Measurements from ENCODE around the gene SGIP1. TPM values are rescaled to one million over a fixed set of nuclear protein-coding genes. Genes with fewer than 3 reads are reported as not detected.

Gene SGIP1
- total and polyA plus RNA-seq, 7 donors: 0.74 to 3.7 (median 1.0) TPM

GRCh38 chr1:66758241-66758755 is 224.3 kb downstream of the SGIP1 start:
- TF ChIP-seq CTCF (IDR thresholded peaks at IDR 0.05): no peak
- H3K4me3 ChIP-seq: no peak overlapping the region
- peak in 1 of 4 donors; percentile 32 for ATAC-seq
- peaks cover 0 to 4% (median 0%) of the 10 kb centered on the region in 3 donors for H3K27me3 ChIP-seq (ENCODE audit: insufficient read depth in 3 of 3, low read length in 2 of 3)
- no peak for DNase-seq
- no peaks in the 10 kb centered on the region for H3K9me3 ChIP-seq
- intact Hi-C loops (cut with DNase I): no loop called here
- WGBS, 3 donors: 38 to 42% (median 39%) methylated on average over 1 of the region's 1 CpG
- H3K36me3 ChIP-seq (ENCODE audit: insufficient read depth in 1 of 2, low read depth in 1 of 2): no peaks in the 10 kb centered on the region
- peaks cover 8% of the 10 kb centered on the region for H3K4me1 ChIP-seq
- H3K27ac ChIP-seq: no peak overlapping the region

DNA sequence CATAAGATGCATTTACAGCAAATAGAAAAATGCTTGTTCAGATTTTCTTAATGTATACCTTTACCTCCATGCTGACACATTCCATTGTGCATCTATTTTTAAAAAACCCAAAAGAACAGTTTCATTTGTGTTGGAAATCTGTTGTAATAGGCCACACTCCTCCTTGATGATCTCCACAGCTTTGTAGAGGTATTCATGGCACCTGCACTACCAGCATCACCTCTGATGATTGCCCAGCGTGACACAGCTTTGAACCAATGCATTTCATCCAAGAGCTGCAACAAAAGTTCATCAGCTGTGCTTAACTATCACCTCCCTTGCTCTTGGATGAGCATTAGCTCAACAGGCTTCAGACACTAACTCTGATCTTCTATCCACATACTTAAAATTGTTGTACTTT is 226.6 kb downstream of the SGIP1 start:
- no peak for DNase-seq
- Histone ChIP-seq H3K27me3 (ENCODE audit: insufficient read depth in 3 of 3, low read length in 2 of 3) (no peaks in the 10 kb centered on the region), H3K4me3 (no peak overlapping the region), H3K4me1 (peaks cover 8% of the 10 kb centered on the region), H3K36me3 (ENCODE audit: insufficient read depth in 1 of 2, low read depth in 1 of 2) (no peaks in the 10 kb centered on the region), H3K27ac (no peak overlapping the region), H3K9me3 (no peaks in the 10 kb centered on the region)
- TF ChIP-seq CTCF (IDR thresholded peaks at IDR 0.05): no peak
- WGBS, 3 donors: 82 to 97% (median 91%) methylated on average over 1 of the region's 1 CpG
- no peak for ATAC-seq
- intact Hi-C loops (cut with DNase I): loop anchor here (5.0 to 10.0 kb wide), 3 partner anchors 164 to 452 kb away; partner anchors contain the start of genes DNAI4 (in 2 of the 2) and MIER1 (in 2 of the 2)

- H3K27ac ChIP-seq: no peak overlapping the region
- H3K4me1 ChIP-seq: peaks cover 8% of the 10 kb centered on the region
- intact Hi-C loops (cut with DNase I): loop anchor here (5.0 to 10.0 kb wide), 3 partner anchors 164 to 451 kb away; partner anchors contain the start of genes DNAI4 (in 2 of the 2) and MIER1 (in 2 of the 2)
- no peaks in the 10 kb centered on the region for H3K27me3 ChIP-seq (ENCODE audit: insufficient read depth in 3 of 3, low read length in 2 of 3)
- no peaks in the 10 kb centered on the region for H3K9me3 ChIP-seq
- 77 to 96% (median 90%) methylated on average over 2 of the region's 2 CpGs for WGBS, 3 donors
- H3K4me3 ChIP-seq: no peak overlapping the region
- H3K36me3 ChIP-seq (ENCODE audit: insufficient read depth in 1 of 2, low read depth in 1 of 2): no peaks in the 10 kb centered on the region
- TF ChIP-seq CTCF (IDR thresholded peaks at IDR 0.05): no peak
- no peak for ATAC-seq
- DNase-seq: no peak
Measured at GRCh38 chr1:66761221-66761620, 227.3 kb downstream of the SGIP1 start.

GRCh38 chr1:66764994-66765578 is 231.1 kb downstream of the SGIP1 start:
- TF ChIP-seq CTCF (IDR thresholded peaks at IDR 0.05): peak; percentile 76
- ATAC-seq: peak in 1 of 4 donors; percentile 71
- intact Hi-C loops (cut with DNase I): loop anchor here (2.0 to 10.0 kb wide), 5 partner anchors 160 to 447 kb away; partner anchors contain the start of genes DNAI4 (in 2 of the 2) and MIER1 (in 2 of the 2)

More at GRCh38 chr1:66764994-66765578, 231.1 kb downstream of the SGIP1 start:
- Histone ChIP-seq H3K9me3 (no peaks in the 10 kb centered on the region), H3K27ac (no peak overlapping the region), H3K4me1 (no peaks in the 10 kb centered on the region), H3K36me3 (ENCODE audit: insufficient read depth in 1 of 2, low read depth in 1 of 2) (no peaks in the 10 kb centered on the region), H3K4me3 (no peak overlapping the region), H3K27me3 (ENCODE audit: insufficient read depth in 3 of 3, low read length in 2 of 3) (no peaks in the 10 kb centered on the region)
- 24 to 32% (median 26%) methylated on average over 3 of the region's 3 CpGs for WGBS, 3 donors
- no peak for DNase-seq
